GM19463 (cell line): ENCODE data around the gene ZNF581.

Experiments
- ATAC-seq: cut with Tn5 transposase; IDR thresholded peaks from one replicate; pipeline ENCODE4 v1.9.1; 2021; ENCODE audit warnings: mild to moderate bottlenecking, moderate library complexity; ENCODE audit not compliant: unreplicated experiment

Gene ZNF581

GRCh38 chr19:55647732-55648584, 4.5 kb downstream of the ZNF581 start, which contains the start of gene CCDC106:
CCDC106 (plus strand) TSS chr19:55648212; CDS start chr19:55649047, 835 bp downstream.
- ATAC-seq, result peak; percentile 36

GRCh38 chr19:55648585-55649267, 5.3 kb downstream of the ZNF581 start:
- no peak for ATAC-seq

- no peak for ATAC-seq
Observed at GRCh38 chr19:55649268-55650125, 6.0 kb downstream of the ZNF581 start.

- ATAC-seq, result no peak
Observed at GRCh38 chr19:55650126-55650557, 6.7 kb downstream of the ZNF581 start.

GRCh38 chr19:55650602-55651230, 7.3 kb downstream of the ZNF581 start:
- ATAC-seq, result no peak

- no peak for ATAC-seq
Observed at GRCh38 chr19:55651236-55651635, 7.8 kb downstream of the ZNF581 start.

GRCh38 chr19:55652311-55653128, 9.1 kb downstream of the ZNF581 start:
- ATAC-seq, result no peak

- ATAC-seq, result peak; percentile 40
Observed at GRCh38 chr19:55653651-55654322, 10.3 kb downstream of the ZNF581 start.

- ATAC-seq, result peak; percentile 42
Observed at GRCh38 chr19:55654323-55654867, 10.9 kb downstream of the ZNF581 start.

GRCh38 chr19:55654868-55655647, 11.6 kb downstream of the ZNF581 start, which contains the start of gene U2AF2:
U2AF2 (plus strand) TSS chr19:55655035; CDS start chr19:55655105, 70 bp downstream.
- ATAC-seq, result peak; percentile 31

- no peak for ATAC-seq
Observed at GRCh38 chr19:55655648-55656040, 12.2 kb downstream of the ZNF581 start.

- no peak for ATAC-seq
Observed at GRCh38 chr19:55656552-55656951, 13.1 kb downstream of the ZNF581 start.

- no peak for ATAC-seq
Observed at GRCh38 chr19:55656988-55657747, 13.7 kb downstream of the ZNF581 start.

- ATAC-seq, result no peak
Observed at GRCh38 chr19:55658846-55659459, 15.5 kb downstream of the ZNF581 start.

- no peak for ATAC-seq
Observed at GRCh38 chr19:55659822-55660221, 16.4 kb downstream of the ZNF581 start.

GRCh38 chr19:55660404-55660803, 17.0 kb downstream of the ZNF581 start:
- no peak for ATAC-seq

- ATAC-seq, result no peak
Observed at GRCh38 chr19:55660991-55661390, 17.5 kb downstream of the ZNF581 start.
